PFSK-1 (cell line): Measurements from ENCODE around the gene MAN2B1.

Source experiments
- FOXP2 ChIP-seq: optimal IDR thresholded peaks from 2 replicates; pipeline ENCODE3; 2011; ENCODE audit warnings: borderline replicate concordance, control low read depth, inconsistent platforms; ENCODE audit not compliant: insufficient read depth; ENCODE audit errors: extremely low read length, extremely low read depth
- POLR2AphosphoS5 ChIP-seq: IDR thresholded peaks from 2 replicates; pipeline ENCODE4 v1.6.1; 2012; ENCODE audit warnings: low read depth, mild to moderate bottlenecking, control low read depth, low read length, moderate library complexity
- REST ChIP-seq, 2 experiments: IDR thresholded peaks; 2 replicates each; pipeline versions ENCODE4 v1.6.1 to v1.8.0; 2011 to 2012; ENCODE audit warnings: low read depth in 2 of 2, low read length in 2 of 2, control low read depth in 1 of 2, inconsistent platforms in 1 of 2, mild to moderate bottlenecking in 1 of 2, moderate library complexity in 1 of 2; ENCODE audit not compliant: insufficient read depth in 1 of 2
- SIN3A ChIP-seq: IDR thresholded peaks from 2 replicates; pipeline ENCODE4 v1.6.1; 2012; ENCODE audit warnings: mild to moderate bottlenecking, low read length, moderate library complexity, borderline replicate concordance; ENCODE audit not compliant: insufficient read depth
- TAF1 ChIP-seq: IDR thresholded peaks from 2 replicates; pipeline ENCODE4 v1.6.1; 2012; ENCODE audit warnings: low read length, control low read depth, borderline replicate concordance; ENCODE audit not compliant: insufficient read depth

MAN2B1 gene

GRCh38 chr19:12626958-12627357, 39.6 kb downstream of the MAN2B1 start:
- TF ChIP-seq POLR2AphosphoS5 = no peak
- no peak for TF ChIP-seq REST (IDR thresholded peaks at IDR 0.05; ENCODE audit: insufficient read depth in 1 of 2, low read depth in 2 of 2, low read length in 2 of 2)
- TF ChIP-seq SIN3A = no peak
- no peak for TF ChIP-seq TAF1
- TF ChIP-seq FOXP2 = no peak

GRCh38 chr19:12623361-12624031, 43.0 kb downstream of the MAN2B1 start:
- no peak for TF ChIP-seq TAF1
- TF ChIP-seq SIN3A = no peak

- TF ChIP-seq REST (IDR thresholded peaks at IDR 0.05; ENCODE audit: insufficient read depth in 1 of 2, low read depth in 2 of 2, low read length in 2 of 2) = no peak
- no peak for TF ChIP-seq TAF1
- no peak for TF ChIP-seq SIN3A
- no peak for TF ChIP-seq FOXP2
- no peak for TF ChIP-seq POLR2AphosphoS5
Measured at GRCh38 chr19:12617646-12618045, 48.9 kb downstream of the MAN2B1 start.

GRCh38 chr19:12611361-12611699, 55.2 kb downstream of the MAN2B1 start:
- TF ChIP-seq FOXP2 (no peak), REST (IDR thresholded peaks at IDR 0.05; ENCODE audit: insufficient read depth in 1 of 2, low read depth in 2 of 2, low read length in 2 of 2) (no peak), SIN3A (peak; percentile 69; the same call in 1 of the 2 replicates)

GRCh38 chr19:12610540-12611360, 55.8 kb downstream of the MAN2B1 start, which contains the start of the genes ZNF490 and ZNF791:
Gene ZNF490 (minus strand): TSS chr19:12610813. CDS start chr19:12610680, 133 bp downstream.
Gene ZNF791 (plus strand): TSS chr19:12610920. CDS start chr19:12611080, 160 bp downstream.
- TF ChIP-seq TAF1 (peak; percentile 87; the same call in 1 of the 2 replicates), POLR2AphosphoS5 (peak; percentile 80), REST (IDR thresholded peaks at IDR 0.05; ENCODE audit: insufficient read depth in 1 of 2, low read depth in 2 of 2, low read length in 2 of 2) (no peak), FOXP2 (no peak), SIN3A (peak; percentile 93; the same call in 1 of the 2 replicates)
